Measurements from ENCODE around the gene LRRC4.

Gene LRRC4

GRCh38 chr7:128075242-128076095 is 44.2 kb upstream of the LRRC4 start:
- H3K4me3 ChIP-seq (ENCODE audit: low read depth, low read length) = no peak overlapping the region
- H3K36me3 ChIP-seq = no peaks in the 10 kb centered on the region; the same call in 1 of the 2 replicates
- no peak for DNase-seq
- TF ChIP-seq, protein P1, sequence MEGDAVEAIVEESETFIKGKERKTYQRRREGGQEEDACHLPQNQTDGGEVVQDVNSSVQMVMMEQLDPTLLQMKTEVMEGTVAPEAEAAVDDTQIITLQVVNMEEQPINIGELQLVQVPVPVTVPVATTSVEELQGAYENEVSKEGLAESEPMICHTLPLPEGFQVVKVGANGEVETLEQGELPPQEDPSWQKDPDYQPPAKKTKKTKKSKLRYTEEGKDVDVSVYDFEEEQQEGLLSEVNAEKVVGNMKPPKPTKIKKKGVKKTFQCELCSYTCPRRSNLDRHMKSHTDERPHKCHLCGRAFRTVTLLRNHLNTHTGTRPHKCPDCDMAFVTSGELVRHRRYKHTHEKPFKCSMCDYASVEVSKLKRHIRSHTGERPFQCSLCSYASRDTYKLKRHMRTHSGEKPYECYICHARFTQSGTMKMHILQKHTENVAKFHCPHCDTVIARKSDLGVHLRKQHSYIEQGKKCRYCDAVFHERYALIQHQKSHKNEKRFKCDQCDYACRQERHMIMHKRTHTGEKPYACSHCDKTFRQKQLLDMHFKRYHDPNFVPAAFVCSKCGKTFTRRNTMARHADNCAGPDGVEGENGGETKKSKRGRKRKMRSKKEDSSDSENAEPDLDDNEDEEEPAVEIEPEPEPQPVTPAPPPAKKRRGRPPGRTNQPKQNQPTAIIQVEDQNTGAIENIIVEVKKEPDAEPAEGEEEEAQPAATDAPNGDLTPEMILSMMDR (IDR thresholded peaks at IDR 0.05; ENCODE audit: low read depth, low read length) = no peak
- H3K27me3 ChIP-seq = no peaks in the 10 kb centered on the region
- peaks cover 22% of the 10 kb centered on the region for H3K4me1 ChIP-seq
- no peaks in the 10 kb centered on the region for H3K9me3 ChIP-seq

GRCh38 chr7:128074736-128075135 is 43.5 kb upstream of the LRRC4 start:
- Histone ChIP-seq H3K9me3 (no peaks in the 10 kb centered on the region), H3K4me3 (ENCODE audit: low read depth, low read length) (no peak overlapping the region), H3K27me3 (no peaks in the 10 kb centered on the region), H3K36me3 (no peaks in the 10 kb centered on the region; the same call in 1 of the 2 replicates), H3K4me1 (peaks cover 22% of the 10 kb centered on the region)
- DNase-seq = no peak
- TF ChIP-seq, protein P1 (IDR thresholded peaks at IDR 0.05; ENCODE audit: low read depth, low read length) = no peak

- no peaks in the 10 kb centered on the region for H3K9me3 ChIP-seq
- peaks cover 22% of the 10 kb centered on the region for H3K4me1 ChIP-seq
- H3K27me3 ChIP-seq = no peaks in the 10 kb centered on the region
- H3K4me3 ChIP-seq (ENCODE audit: low read depth, low read length) = no peak overlapping the region
- H3K36me3 ChIP-seq = no peaks in the 10 kb centered on the region; the same call in 1 of the 2 replicates
- TF ChIP-seq, protein P1 (IDR thresholded peaks at IDR 0.05; ENCODE audit: low read depth, low read length) = no peak
- no peak for DNase-seq
These were observed 43.1 kb upstream of the LRRC4 start for GRCh38 chr7:128074336-128074735.

DNA sequence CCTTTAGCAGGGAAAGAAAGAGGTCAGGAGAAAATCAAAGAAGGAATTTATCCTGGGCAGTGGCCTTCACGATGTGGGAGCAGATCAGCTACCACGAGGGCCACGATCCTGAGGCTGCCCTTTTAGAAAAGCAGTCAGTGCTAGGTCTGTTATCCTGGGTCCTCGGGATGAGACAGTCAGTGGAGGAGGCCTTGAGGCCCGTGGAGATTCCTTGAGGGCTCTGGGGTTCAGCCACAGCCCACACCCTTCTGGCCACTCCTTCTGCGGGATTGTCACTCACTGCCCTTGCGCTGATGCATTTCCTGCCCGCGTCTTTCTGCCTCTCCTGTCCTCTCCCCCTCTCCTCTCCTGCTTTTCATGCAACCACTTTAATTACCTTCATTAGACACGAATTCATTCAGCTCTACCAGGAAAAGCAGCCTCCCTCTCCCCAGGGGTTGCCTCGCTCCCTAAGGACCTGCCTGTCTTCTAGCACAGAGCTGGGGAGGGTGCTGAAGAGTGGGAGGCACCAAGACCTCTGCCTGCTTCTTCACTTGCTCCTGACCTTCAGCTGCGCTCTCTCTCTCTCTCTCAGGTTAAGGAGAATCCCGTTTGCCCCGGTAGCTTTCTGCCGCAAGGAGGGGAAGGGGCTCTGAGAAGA is 42.6 kb upstream of the LRRC4 start:
- Histone ChIP-seq H3K36me3 (no peaks in the 10 kb centered on the region; the same call in 1 of the 2 replicates), H3K27me3 (no peaks in the 10 kb centered on the region), H3K9me3 (no peaks in the 10 kb centered on the region), H3K4me1 (peaks cover 22% of the 10 kb centered on the region), H3K4me3 (ENCODE audit: low read depth, low read length) (no peak overlapping the region)
- TF ChIP-seq, protein P1 (IDR thresholded peaks at IDR 0.05; ENCODE audit: low read depth, low read length) = no peak
- DNase-seq = no peak

DNA sequence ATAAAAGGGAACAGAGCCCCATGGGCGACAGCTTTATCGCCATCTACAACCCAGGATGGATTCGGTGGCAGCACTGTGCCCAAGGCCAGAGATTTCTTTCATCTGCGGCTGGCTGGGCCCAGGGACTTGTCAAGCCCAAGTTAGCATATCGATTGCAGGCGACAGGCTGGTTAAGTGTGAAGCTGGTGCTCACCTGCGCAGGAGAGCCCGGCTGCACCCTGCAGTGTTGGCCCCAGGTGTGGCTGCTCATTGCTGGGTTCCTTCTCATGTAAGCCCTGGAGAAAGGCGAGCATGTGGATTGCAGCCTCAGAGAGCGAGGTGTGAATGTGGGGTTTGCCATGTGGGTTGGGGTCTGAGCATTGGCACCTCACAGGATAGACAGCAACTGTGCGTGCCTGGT is 40.6 kb upstream of the LRRC4 start:
- Histone ChIP-seq H3K9me3 (no peaks in the 10 kb centered on the region), H3K36me3 (no peaks in the 10 kb centered on the region; the same call in 1 of the 2 replicates), H3K27me3 (no peaks in the 10 kb centered on the region), H3K4me1 (peaks cover 18% of the 10 kb centered on the region), H3K4me3 (ENCODE audit: low read depth, low read length) (no peak overlapping the region)
- no peak for DNase-seq
- TF ChIP-seq, protein P1 (IDR thresholded peaks at IDR 0.05; ENCODE audit: low read depth, low read length) = no peak

- H3K4me1 ChIP-seq = peaks cover 14% of the 10 kb centered on the region
- H3K27me3 ChIP-seq = no peaks in the 10 kb centered on the region
- TF ChIP-seq, protein P1 (IDR thresholded peaks at IDR 0.05; ENCODE audit: low read depth, low read length) = no peak
- no peaks in the 10 kb centered on the region; the same call in 1 of the 2 replicates for H3K36me3 ChIP-seq
- H3K4me3 ChIP-seq (ENCODE audit: low read depth, low read length) = no peak overlapping the region
- no peak for DNase-seq
- H3K9me3 ChIP-seq = no peaks in the 10 kb centered on the region
These were observed 40.1 kb upstream of the LRRC4 start for GRCh38 chr7:128071376-128071775.
